Right renal cortex interstitium (tissue), 3 donors: ENCODE data around the gene OR2T10. TPM values are rescaled to one million over a fixed set of nuclear protein-coding genes. Genes with fewer than 3 reads are reported as not detected.
"Not testable (repeated sequence)": the region's sequence is repeated elsewhere in the genome, so short reads cannot be mapped to it uniquely, and the experiment has no call there.

Source experiments
- DNase-seq, 3 donors: peaks; one replicate each; pipeline ENCODE4 v3.0.0-alpha.2; 2013; ENCODE audit warnings: low read depth in 3 of 3, low spot score in 2 of 3
- polyA plus RNA-seq, 3 donors: library from polyadenylated mRNA; unstranded; fragments of 120-200 nt; gene quantifications; one replicate each; pipeline ENCODE4 v1.2.1, GENCODE V29; 2013; ENCODE audit not compliant: insufficient read length in 3 of 3

OR2T10 gene
- under 1 TPM in 2 of 3 donors, not detected in 1; 0.16 to 0.24 TPM for polyA plus RNA-seq

- no peak for DNase-seq
Observed at GRCh38 chr1:248597589-248597988, at the start of gene OR2T10. Gene OR2T10 (minus strand): TSS chr1:248597700. CDS start chr1:248593768, 3,932 bp downstream.

- not testable (repeated sequence) for DNase-seq
Observed at GRCh38 chr1:248645178-248645577, 47.7 kb upstream of the OR2T10 start, which contains the start of gene OR2T35. Gene OR2T35 (minus strand): TSS chr1:248645278. CDS start chr1:248639258, 6,020 bp downstream.

- not testable (repeated sequence) for DNase-seq
Observed at GRCh38 chr1:248642971-248643651, 45.6 kb upstream of the OR2T10 start.

GRCh38 chr1:248641583-248641982 lies 44.1 kb upstream of the OR2T10 start:
- not testable (repeated sequence) for DNase-seq

- not testable (repeated sequence) for DNase-seq
Observed at GRCh38 chr1:248640906-248641305, 43.4 kb upstream of the OR2T10 start.

GRCh38 chr1:248639652-248640051 lies 42.2 kb upstream of the OR2T10 start:
- DNase-seq, result not testable (repeated sequence)

GRCh38 chr1:248636612-248637011 lies 39.1 kb upstream of the OR2T10 start:
- not testable (repeated sequence) for DNase-seq

GRCh38 chr1:248634991-248635390 lies 37.5 kb upstream of the OR2T10 start, which contains the start of gene OR2T11:
Gene OR2T11 (minus strand): TSS chr1:248635091. CDS start chr1:248627128, 7,963 bp downstream.
- DNase-seq, result not testable (repeated sequence)

- DNase-seq, result no peak
Observed at GRCh38 chr1:248631354-248632008, 34.0 kb upstream of the OR2T10 start.

- DNase-seq, result no peak
Observed at GRCh38 chr1:248630551-248630950, 33.1 kb upstream of the OR2T10 start.

GRCh38 chr1:248627971-248628844 lies 30.7 kb upstream of the OR2T10 start:
- no peak for DNase-seq

- no peak for DNase-seq
Observed at GRCh38 chr1:248625971-248626370, 28.5 kb upstream of the OR2T10 start.

GRCh38 chr1:248625166-248625565 lies 27.7 kb upstream of the OR2T10 start:
- no peak for DNase-seq

- no peak for DNase-seq
Observed at GRCh38 chr1:248622570-248623001, 25.1 kb upstream of the OR2T10 start.

GRCh38 chr1:248621770-248622169 lies 24.3 kb upstream of the OR2T10 start:
- DNase-seq, result no peak

GRCh38 chr1:248618878-248619277 lies 21.4 kb upstream of the OR2T10 start:
- DNase-seq, result peak in 1 of 3 donors; percentile 15

GRCh38 chr1:248618119-248618518 lies 20.6 kb upstream of the OR2T10 start:
- no peak for DNase-seq

- DNase-seq, result no peak
Observed at GRCh38 chr1:248613742-248614141, 16.2 kb upstream of the OR2T10 start.

GRCh38 chr1:248611883-248612414 lies 14.4 kb upstream of the OR2T10 start:
- DNase-seq, result no peak

GRCh38 chr1:248610301-248610700 lies 12.8 kb upstream of the OR2T10 start:
- DNase-seq, result no peak

GRCh38 chr1:248599396-248599795 lies 1.9 kb upstream of the OR2T10 start:
- no peak for DNase-seq
